ENCODE measurements around the gene SPC24. TPM values are rescaled to one million over a fixed set of nuclear protein-coding genes. Genes with fewer than 3 reads are reported as not detected.
"Not testable (repeated sequence)": the region's sequence is repeated elsewhere in the genome, so short reads cannot be mapped to it uniquely, and the experiment has no call there.

Gene SPC24
- total RNA-seq, 1 donor from 2014 or later, result 3.2 TPM

DNA sequence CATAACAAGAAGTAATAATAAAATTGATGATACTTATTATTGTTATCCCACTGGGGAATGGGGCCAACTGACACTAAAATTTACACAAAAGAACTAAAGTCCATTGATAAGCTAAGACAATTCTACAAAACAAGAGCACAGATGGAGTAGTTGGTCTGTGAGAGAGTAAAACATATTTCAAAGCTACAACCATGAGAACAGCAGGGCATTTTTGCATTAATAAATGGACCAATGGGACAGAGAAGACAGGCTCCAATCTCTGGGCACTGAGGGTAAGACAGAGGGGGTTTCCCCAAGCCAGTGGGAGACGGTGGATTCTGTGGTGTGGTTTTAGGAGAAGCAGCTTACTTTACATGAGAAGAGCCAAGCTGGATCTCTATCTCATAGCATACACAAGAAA is 27.4 kb upstream of the SPC24 start:
- Mint-ChIP-seq H3K36me3 (ENCODE audit: low read depth, unreplicated experiment) (peaks cover 30% of the 10 kb centered on the region), H3K27ac (ENCODE audit: unreplicated experiment) (no peak overlapping the region)

DNA sequence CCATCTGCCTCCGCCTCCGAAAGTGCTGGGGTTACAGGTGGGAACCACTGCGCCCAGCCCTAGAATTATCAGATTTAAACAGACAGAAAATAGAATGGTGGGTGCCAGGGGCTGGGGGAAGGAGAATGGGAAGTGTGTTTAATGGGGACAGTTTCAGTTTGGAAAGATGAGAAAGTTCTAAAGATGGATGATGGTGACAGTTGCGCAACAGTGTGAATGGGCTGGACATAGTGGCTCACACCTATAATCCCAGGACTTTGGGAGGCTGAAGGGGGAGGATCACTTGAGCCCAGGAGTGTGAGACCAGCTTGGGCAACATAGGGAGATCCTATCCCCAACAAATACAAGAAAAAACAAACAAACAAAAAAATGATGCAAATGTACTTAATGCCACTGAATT is 25.9 kb upstream of the SPC24 start:
- Histone ChIP-seq H3K36me3 (ENCODE audit: insufficient read depth, low read length) (peaks cover 12% of the 10 kb centered on the region), H2AFZ (ENCODE audit: low read depth, low read length) (no peak overlapping the region), H3K27ac (ENCODE audit: low read depth, low read length) (no peak overlapping the region), H3K4me2 (ENCODE audit: low read length) (no peak overlapping the region), H3K4me3 (ENCODE audit: insufficient read depth, low read depth, low read length) (no peak overlapping the region), H3K4me1 (ENCODE audit: insufficient read depth, low read length) (peaks cover 10% of the 10 kb centered on the region), H3K9me3 (ENCODE audit: insufficient read depth, low read depth, low read length) (no peaks in the 10 kb centered on the region), H4K20me1 (ENCODE audit: insufficient read depth, low read length) (peaks cover 8% of the 10 kb centered on the region), H3K27me3 (ENCODE audit: insufficient read depth, low read length) (no peaks in the 10 kb centered on the region), H3K9ac (ENCODE audit: low read length) (no peak overlapping the region), H3K79me2 (ENCODE audit: insufficient read depth, low read length) (peaks cover 7% of the 10 kb centered on the region)
- Mint-ChIP-seq H3K4me1 (ENCODE audit: low read depth, unreplicated experiment) (no peaks in the 10 kb centered on the region), H3K36me3 (ENCODE audit: low read depth, unreplicated experiment) (peaks cover 26% of the 10 kb centered on the region), H3K27me3 (ENCODE audit: low read depth, unreplicated experiment) (no peaks in the 10 kb centered on the region), H3K27ac (ENCODE audit: unreplicated experiment) (no peak overlapping the region), H3K9me3 (ENCODE audit: unreplicated experiment) (no peaks in the 10 kb centered on the region), H3K4me3 (ENCODE audit: unreplicated experiment) (no peak overlapping the region)
- no peak for FAIRE-seq
- no peak for DNase-seq (ENCODE audit: low read depth)
- TF ChIP-seq, protein P1, sequence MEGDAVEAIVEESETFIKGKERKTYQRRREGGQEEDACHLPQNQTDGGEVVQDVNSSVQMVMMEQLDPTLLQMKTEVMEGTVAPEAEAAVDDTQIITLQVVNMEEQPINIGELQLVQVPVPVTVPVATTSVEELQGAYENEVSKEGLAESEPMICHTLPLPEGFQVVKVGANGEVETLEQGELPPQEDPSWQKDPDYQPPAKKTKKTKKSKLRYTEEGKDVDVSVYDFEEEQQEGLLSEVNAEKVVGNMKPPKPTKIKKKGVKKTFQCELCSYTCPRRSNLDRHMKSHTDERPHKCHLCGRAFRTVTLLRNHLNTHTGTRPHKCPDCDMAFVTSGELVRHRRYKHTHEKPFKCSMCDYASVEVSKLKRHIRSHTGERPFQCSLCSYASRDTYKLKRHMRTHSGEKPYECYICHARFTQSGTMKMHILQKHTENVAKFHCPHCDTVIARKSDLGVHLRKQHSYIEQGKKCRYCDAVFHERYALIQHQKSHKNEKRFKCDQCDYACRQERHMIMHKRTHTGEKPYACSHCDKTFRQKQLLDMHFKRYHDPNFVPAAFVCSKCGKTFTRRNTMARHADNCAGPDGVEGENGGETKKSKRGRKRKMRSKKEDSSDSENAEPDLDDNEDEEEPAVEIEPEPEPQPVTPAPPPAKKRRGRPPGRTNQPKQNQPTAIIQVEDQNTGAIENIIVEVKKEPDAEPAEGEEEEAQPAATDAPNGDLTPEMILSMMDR (IDR thresholded peaks at IDR 0.05; ENCODE audit: insufficient read depth, low read depth, low read length), result no peak
- TF ChIP-seq EZH2 (IDR thresholded peaks at IDR 0.05; ENCODE audit: insufficient read depth, low read length), result no peak

More for the DNA sequence above, 27.4 kb upstream of the SPC24 start:
- Histone ChIP-seq H4K20me1 (ENCODE audit: insufficient read depth, low read length) (peaks cover 10% of the 10 kb centered on the region), H3K9me3 (ENCODE audit: insufficient read depth, low read depth, low read length) (no peaks in the 10 kb centered on the region), H3K4me2 (ENCODE audit: low read length) (no peak overlapping the region), H3K79me2 (ENCODE audit: insufficient read depth, low read length) (peaks cover 7% of the 10 kb centered on the region), H2AFZ (ENCODE audit: low read depth, low read length) (no peak overlapping the region), H3K27ac (ENCODE audit: low read depth, low read length) (no peak overlapping the region), H3K4me1 (ENCODE audit: insufficient read depth, low read length) (peaks cover 10% of the 10 kb centered on the region), H3K36me3 (ENCODE audit: insufficient read depth, low read length) (peaks cover 12% of the 10 kb centered on the region), H3K4me3 (ENCODE audit: insufficient read depth, low read depth, low read length) (no peak overlapping the region), H3K9ac (ENCODE audit: low read length) (no peak overlapping the region), H3K27me3 (ENCODE audit: insufficient read depth, low read length) (no peaks in the 10 kb centered on the region)
- no peak for TF ChIP-seq EZH2 (IDR thresholded peaks at IDR 0.05; ENCODE audit: insufficient read depth, low read length)
- TF ChIP-seq, protein P1 (IDR thresholded peaks at IDR 0.05; ENCODE audit: insufficient read depth, low read depth, low read length), result no peak
- FAIRE-seq (no peak), DNase-seq (ENCODE audit: low read depth) (no peak)
- no peak overlapping the region for H3K4me3 Mint-ChIP-seq (ENCODE audit: unreplicated experiment)
- no peaks in the 10 kb centered on the region for H3K9me3 Mint-ChIP-seq (ENCODE audit: unreplicated experiment)
- H3K4me1 Mint-ChIP-seq (ENCODE audit: low read depth, unreplicated experiment), result no peaks in the 10 kb centered on the region
- no peaks in the 10 kb centered on the region for H3K27me3 Mint-ChIP-seq (ENCODE audit: low read depth, unreplicated experiment)

DNA sequence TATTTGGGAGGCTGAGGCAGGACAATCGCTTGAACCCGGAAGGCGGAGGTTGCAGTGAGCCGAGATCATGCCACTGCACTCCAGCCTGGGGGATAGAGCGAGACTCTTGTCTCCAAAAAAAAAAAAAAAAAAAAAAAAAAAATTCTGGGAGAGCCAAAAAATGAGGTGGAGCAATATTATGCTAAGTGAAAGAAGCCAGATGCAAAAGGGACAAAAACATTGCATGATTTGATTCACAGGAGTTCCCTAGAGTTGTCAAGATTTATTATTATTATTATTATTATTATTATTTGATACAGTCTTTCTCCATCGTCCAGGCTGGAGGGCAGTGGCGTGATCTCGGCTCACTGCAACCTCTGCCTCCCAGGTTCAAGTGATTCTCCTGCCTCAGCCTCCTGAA is 25.4 kb upstream of the SPC24 start:
- DNase-seq (ENCODE audit: low read depth), result not testable (repeated sequence)

More for the DNA sequence above, 25.4 kb upstream of the SPC24 start:
- H3K4me3 ChIP-seq (ENCODE audit: insufficient read depth, low read depth, low read length); H3K27ac ChIP-seq (ENCODE audit: low read depth, low read length); FAIRE-seq; H3K27me3 Mint-ChIP-seq (ENCODE audit: low read depth, unreplicated experiment); H3K27me3 ChIP-seq (ENCODE audit: insufficient read depth, low read length); H3K27ac Mint-ChIP-seq (ENCODE audit: unreplicated experiment); H3K4me2 ChIP-seq (ENCODE audit: low read length); H2AFZ ChIP-seq (ENCODE audit: low read depth, low read length); H4K20me1 ChIP-seq (ENCODE audit: insufficient read depth, low read length); H3K79me2 ChIP-seq (ENCODE audit: insufficient read depth, low read length); H3K4me3 Mint-ChIP-seq (ENCODE audit: unreplicated experiment); H3K9ac ChIP-seq (ENCODE audit: low read length); H3K4me1 Mint-ChIP-seq (ENCODE audit: low read depth, unreplicated experiment); H3K9me3 Mint-ChIP-seq (ENCODE audit: unreplicated experiment); H3K9me3 ChIP-seq (ENCODE audit: insufficient read depth, low read depth, low read length): not testable (repeated sequence)
- Histone ChIP-seq H3K36me3 (ENCODE audit: insufficient read depth, low read length) (peaks cover 16% of the 10 kb centered on the region), H3K4me1 (ENCODE audit: insufficient read depth, low read length) (peaks cover 10% of the 10 kb centered on the region)
- peaks cover 29% of the 10 kb centered on the region for H3K36me3 Mint-ChIP-seq (ENCODE audit: low read depth, unreplicated experiment)
